ENCODE data around the gene POU5F1. TPM values are rescaled to one million over a fixed set of nuclear protein-coding genes. Genes with fewer than 3 reads are reported as not detected.
"Not testable (repeated sequence)": the region's sequence is repeated elsewhere in the genome, so short reads cannot be mapped to it uniquely, and the experiment has no call there.

The POU5F1 gene
- total RNA-seq, 2 experiments from 2014 or later: 0.22 to 0.34 TPM

DNA sequence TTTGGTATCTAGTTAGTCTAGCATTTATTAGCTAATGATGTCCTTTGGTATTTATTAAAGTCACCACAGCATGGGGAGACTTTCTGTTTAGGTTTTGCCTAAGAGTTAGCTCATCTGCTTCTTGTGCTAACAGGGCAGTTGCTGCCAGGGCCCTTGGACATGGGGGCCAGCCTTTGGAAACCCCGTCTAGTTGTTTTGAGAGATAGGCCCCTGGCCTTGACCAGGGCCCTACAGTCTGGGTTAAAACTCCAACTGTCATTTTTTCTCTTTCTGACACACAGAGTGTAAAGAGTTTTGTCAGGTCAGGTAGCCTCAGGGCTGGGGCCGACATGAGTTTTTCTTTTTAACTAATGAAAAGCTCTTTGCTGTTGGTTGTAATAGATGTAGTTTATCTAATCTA is 12.8 kb upstream of the POU5F1 start:
- H3K4me1 Mint-ChIP-seq: peaks cover 12% of the 10 kb centered on the region
- not testable (repeated sequence) for H3K4me3 Mint-ChIP-seq; H3K9me3 Mint-ChIP-seq; DNase-seq; ATAC-seq (ENCODE audit: low read depth); H3K27ac Mint-ChIP-seq; H3K27me3 Mint-ChIP-seq; H3K36me3 Mint-ChIP-seq
- POLR2A ChIA-PET: interaction anchor here (1.2 kb wide), 1 partner anchor 23 kb away, joined by 3 read pairs; no protein-coding TSS in a partner anchor

DNA sequence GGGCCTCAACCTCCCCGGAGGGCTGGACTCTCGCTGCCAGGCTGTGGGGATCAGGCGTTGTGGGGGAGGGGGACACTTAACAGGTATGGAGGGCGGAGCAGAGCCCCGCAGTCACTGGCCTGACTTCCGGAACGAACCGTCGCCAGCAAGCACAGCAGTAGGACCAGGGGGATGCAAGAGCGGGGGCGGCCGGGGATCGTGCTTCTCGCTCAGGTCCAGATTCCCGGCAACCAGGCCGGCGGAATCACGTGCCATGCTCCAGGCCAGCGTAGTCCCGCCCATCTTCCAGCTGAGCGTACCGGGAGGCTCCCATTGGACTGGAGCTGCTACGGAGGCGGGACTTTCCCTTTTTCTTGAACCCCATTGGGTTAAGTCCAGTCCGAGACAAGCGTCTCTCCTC is 10.0 kb upstream of the POU5F1 start:
- POLR2A ChIA-PET: interaction anchor here (0.9 kb wide), 1 partner anchor 17 kb away, joined by 3 read pairs; no protein-coding TSS in a partner anchor

DNA sequence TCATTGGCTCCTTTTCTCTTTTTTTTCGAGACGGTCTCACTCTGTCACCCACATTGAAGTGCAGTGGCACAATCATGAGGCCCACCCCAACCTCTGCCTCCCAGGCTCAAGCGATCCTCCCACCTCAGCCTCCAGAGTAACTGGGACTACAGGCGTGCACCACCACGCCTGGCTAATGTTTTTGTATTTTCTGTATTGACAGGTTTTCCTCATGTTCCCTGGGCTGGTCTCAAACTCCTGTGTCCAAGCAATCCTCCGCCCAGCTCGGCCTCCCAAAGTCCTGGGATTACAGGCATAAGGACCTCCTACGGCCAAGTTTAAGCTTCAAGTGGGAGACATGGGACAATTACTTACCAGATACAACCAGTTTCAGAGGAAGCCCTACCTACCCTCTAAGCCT is 9.4 kb upstream of the POU5F1 start:
- Mint-ChIP-seq H3K4me1 (peaks cover 15% of the 10 kb centered on the region), H3K9me3 (no peaks in the 10 kb centered on the region), H3K27ac (no peak overlapping the region), H3K36me3 (no peaks in the 10 kb centered on the region), H3K4me3 (peak overlapping the region; percentile 85), H3K27me3 (no peaks in the 10 kb centered on the region)
- DNase-seq (no peak), ATAC-seq (ENCODE audit: low read depth) (no peak)
- POLR2A ChIA-PET: no interaction called here

More for the DNA sequence above, 10.0 kb upstream of the POU5F1 start:
- H3K9me3 Mint-ChIP-seq: no peaks in the 10 kb centered on the region
- H3K4me1 Mint-ChIP-seq: peaks cover 15% of the 10 kb centered on the region
- H3K4me3 Mint-ChIP-seq: peak overlapping the region; percentile 85
- peak; percentile 66 for DNase-seq
- no peaks in the 10 kb centered on the region for H3K36me3 Mint-ChIP-seq
- H3K27me3 Mint-ChIP-seq: no peaks in the 10 kb centered on the region
- H3K27ac Mint-ChIP-seq: peak overlapping the region; percentile 81
- ATAC-seq (ENCODE audit: low read depth): peak; percentile 94

DNA sequence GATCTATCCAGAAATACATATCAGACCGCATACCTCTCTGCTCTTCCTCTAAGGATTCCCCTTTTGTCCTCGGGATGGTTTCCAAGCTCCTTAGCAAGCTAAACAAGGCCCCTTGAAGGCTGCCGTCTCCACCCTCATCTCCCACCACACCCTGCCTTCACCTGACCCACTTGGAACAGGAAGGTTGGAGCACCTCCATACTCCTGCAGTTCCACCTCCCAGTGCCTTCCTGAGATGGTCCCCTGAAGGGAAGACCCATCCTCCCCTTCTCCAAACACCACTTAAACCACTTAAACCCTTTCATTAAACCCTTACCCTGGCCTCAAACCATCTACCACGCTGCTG is 8.5 kb upstream of the POU5F1 start:
- no peak overlapping the region for H3K4me3 Mint-ChIP-seq

DNA sequence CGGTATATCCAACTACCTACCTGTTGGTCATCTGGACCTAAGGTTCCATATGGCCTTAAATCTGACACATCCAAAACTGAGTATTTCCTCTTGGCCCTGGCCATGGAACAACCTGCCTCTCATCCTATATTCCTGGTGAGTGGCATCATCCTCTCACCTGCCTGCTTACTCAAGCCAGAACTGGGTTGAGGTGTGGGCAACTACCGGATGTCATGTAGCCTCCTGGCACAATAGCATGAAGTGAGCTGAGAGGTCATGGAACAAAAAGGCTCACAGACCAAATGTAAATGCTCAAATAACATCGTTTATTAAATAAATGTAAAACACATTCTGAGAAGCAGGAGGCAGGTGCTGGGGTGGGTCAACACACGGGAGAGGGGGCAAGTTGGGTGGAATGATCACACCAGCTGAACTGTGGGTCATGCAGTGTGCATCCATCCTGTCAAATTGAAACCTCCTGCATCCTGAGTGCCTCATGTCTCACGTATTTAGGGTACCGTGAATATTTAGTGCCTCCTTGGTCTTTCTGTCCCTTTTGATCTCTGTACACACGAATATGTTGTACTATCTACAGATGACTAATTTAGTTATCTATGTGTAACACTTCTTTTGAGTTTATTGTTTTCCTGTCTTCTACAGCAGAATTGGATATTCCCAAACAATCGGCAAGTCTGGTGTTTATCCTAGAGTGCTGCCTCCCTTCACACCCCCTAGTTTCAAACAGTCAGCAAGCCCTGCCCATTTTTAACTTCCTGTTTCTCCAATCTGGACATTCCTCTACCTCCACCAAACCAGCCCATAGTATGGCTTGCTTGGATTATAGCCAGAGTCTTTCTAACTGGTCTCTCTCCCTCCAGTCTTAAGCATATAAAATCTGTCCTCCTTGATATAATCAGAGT is 7.9 kb upstream of the POU5F1 start:
- ATAC-seq (ENCODE audit: low read depth) (no peak), DNase-seq (no peak)
- Mint-ChIP-seq H3K4me3 (no peak overlapping the region), H3K9me3 (no peaks in the 10 kb centered on the region), H3K27ac (no peak overlapping the region), H3K4me1 (peaks cover 15% of the 10 kb centered on the region), H3K36me3 (no peaks in the 10 kb centered on the region), H3K27me3 (no peaks in the 10 kb centered on the region)
- POLR2A ChIA-PET: no interaction called here

More for the DNA sequence above, 8.5 kb upstream of the POU5F1 start:
- H3K4me1 Mint-ChIP-seq: peaks cover 15% of the 10 kb centered on the region
- no peak for DNase-seq
- no peak overlapping the region for H3K27ac Mint-ChIP-seq
- no peaks in the 10 kb centered on the region for H3K27me3 Mint-ChIP-seq
- POLR2A ChIA-PET: no interaction called here
- no peak for ATAC-seq (ENCODE audit: low read depth)
- no peaks in the 10 kb centered on the region for H3K9me3 Mint-ChIP-seq
- H3K36me3 Mint-ChIP-seq: no peaks in the 10 kb centered on the region

DNA sequence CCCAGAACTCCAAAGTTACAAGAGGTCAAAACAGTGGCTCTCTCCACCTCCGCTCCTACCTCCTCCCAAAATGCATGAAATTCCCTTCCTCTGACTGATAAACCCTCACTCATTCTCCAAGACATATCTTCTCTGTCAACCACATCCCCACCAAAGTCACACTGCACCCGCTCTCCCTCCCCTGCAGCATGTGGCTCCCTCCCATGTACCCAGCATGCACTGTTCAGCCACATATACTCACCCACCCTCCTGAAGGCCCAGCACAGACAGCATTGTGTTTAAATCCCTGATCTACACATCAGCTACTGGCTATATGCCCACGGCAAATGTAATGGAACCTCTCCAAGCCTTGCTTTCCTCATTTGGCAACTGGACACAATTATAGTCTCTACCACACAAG is 5.5 kb upstream of the POU5F1 start:
- Mint-ChIP-seq H3K4me3 (no peak overlapping the region), H3K9me3 (no peaks in the 10 kb centered on the region), H3K36me3 (no peaks in the 10 kb centered on the region), H3K27ac (no peak overlapping the region), H3K27me3 (no peaks in the 10 kb centered on the region), H3K4me1 (peaks cover 15% of the 10 kb centered on the region)
- POLR2A ChIA-PET: no interaction called here
- ATAC-seq (ENCODE audit: low read depth): peak; percentile 57
- no peak for DNase-seq

DNA sequence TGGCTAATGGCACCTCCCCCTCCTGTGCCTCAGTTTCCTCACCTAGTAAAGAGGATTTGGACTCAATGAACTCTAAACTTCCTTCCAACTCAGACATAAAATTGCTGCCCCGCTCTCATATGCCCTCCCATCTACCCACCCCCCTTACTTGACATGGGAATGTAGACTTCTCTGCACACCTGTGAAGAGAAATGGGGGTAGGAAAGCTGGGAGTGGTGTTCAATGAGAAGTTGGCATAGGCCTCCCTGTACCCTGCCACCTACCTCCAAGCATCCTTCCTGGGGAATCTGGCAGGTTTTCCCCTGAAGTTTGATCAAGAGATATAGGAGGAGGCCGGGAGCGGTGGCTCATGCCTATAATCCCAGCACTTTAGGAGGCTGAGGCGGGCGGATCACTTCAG is 3.9 kb upstream of the POU5F1 start:
- no peaks in the 10 kb centered on the region for H3K9me3 Mint-ChIP-seq
- H3K4me1 Mint-ChIP-seq: peaks cover 14% of the 10 kb centered on the region
- H3K4me3 Mint-ChIP-seq: no peak overlapping the region
- DNase-seq (no peak), ATAC-seq (ENCODE audit: low read depth) (no peak)
- POLR2A ChIA-PET: interaction anchor here (0.7 kb wide), 1 partner anchor 230 kb away, joined by 3 read pairs; no protein-coding TSS in a partner anchor
- no peak overlapping the region for H3K27ac Mint-ChIP-seq
- H3K36me3 Mint-ChIP-seq: no peaks in the 10 kb centered on the region
- no peaks in the 10 kb centered on the region for H3K27me3 Mint-ChIP-seq

DNA sequence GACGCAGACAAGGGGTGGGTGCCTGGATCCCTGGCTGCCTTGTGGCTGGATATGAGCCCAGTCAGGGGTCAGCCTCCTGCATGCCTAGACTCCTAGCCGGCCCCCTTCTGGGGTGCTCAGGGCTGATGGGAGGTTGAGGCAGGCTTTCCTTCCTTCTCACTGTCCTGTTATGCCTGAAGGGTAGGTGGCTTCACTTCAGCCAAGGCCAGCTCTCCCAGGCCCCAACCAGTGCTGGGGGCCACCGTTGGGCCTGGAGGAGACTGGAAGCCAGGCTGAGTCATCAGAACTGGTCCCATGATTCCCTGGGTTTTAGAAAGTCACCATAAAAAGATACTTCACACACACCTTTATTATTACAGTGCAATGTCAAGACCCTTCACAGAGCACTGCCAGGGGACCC is 2.9 kb upstream of the POU5F1 start:
- no peak for DNase-seq
- Mint-ChIP-seq H3K9me3 (no peaks in the 10 kb centered on the region), H3K27ac (no peak overlapping the region), H3K27me3 (no peaks in the 10 kb centered on the region), H3K36me3 (no peaks in the 10 kb centered on the region), H3K4me1 (peaks cover 8% of the 10 kb centered on the region), H3K4me3 (no peak overlapping the region)
- POLR2A ChIA-PET: no interaction called here
- ATAC-seq (ENCODE audit: low read depth): no peak

DNA sequence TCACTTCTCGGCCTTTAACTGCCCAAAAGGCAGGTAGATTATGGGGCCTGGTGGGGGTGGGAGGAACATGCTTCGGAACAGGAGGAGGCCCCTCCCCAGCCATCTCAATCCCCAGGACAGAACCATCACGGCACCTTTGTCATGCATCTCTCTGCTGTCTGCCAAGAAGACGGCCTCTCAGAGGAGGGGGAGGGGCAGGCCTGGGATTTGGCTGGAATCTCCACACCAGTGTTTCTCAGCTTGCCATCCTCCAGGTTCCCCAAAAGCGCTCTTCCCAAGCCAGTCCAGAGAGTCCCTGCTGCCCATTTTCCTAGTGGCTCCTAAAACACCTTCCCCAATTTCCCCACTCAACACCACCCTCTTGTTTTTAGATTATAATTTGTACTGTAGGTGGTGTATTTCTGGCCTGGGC is 2.5 kb upstream of the POU5F1 start:
- no peak overlapping the region for H3K27ac Mint-ChIP-seq
- peaks cover 6% of the 10 kb centered on the region for H3K4me1 Mint-ChIP-seq
- ATAC-seq (ENCODE audit: low read depth) (no peak), DNase-seq (no peak)
- no peaks in the 10 kb centered on the region for H3K9me3 Mint-ChIP-seq
- POLR2A ChIA-PET: no interaction called here
- no peak overlapping the region for H3K4me3 Mint-ChIP-seq
- H3K36me3 Mint-ChIP-seq: no peaks in the 10 kb centered on the region
- H3K27me3 Mint-ChIP-seq: no peaks in the 10 kb centered on the region

DNA sequence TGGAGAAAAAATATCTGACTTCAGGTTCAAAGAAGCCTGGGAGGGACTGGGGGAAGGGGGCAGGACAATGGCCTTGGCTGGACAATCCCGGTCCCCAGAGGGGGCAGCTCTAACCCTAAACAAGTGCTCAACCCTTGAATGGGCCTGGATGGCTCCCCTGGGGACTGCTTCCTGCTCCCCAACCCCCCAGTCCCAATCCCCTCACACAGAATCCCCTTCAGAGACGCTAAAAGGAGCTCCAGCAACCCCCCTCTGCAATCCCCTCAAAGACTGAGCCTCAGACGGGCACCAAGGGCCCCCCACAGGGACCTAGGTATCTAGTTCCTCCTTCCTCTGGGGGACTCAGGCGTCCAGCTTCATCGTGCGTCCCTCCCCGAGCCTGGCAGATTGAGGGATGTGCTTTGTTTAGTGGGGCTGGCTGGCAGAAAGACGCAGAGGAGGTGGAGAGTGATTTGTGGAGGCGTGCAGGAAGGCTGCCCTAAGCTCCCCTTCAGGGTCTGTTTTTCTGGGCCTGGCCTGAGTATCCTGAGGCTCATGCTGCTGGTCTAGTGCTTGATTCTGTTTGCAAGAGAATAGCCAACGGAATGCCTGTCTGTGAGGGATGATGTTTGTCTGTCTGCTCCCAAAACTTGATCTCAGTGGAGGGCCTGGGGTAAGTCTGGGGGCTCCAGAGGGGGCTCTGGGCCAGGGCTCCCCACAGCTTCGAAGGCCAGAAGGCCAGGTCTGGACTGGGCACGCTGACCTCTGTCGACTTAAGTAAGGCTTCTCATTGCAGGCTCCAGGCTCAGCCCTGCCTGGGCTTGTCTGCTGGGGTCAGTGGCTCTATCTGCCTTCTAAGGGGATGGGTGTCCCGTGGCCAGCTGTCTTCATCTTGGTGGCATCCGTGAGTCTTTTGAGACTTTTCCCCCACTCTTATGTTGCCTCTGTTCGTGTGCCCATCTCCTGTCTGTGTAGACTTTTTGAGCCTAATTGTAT is 1.7 kb upstream of the POU5F1 start:
- no peak overlapping the region for H3K4me3 Mint-ChIP-seq
- H3K27ac Mint-ChIP-seq: no peak overlapping the region
- ATAC-seq (ENCODE audit: low read depth): no peak

DNA sequence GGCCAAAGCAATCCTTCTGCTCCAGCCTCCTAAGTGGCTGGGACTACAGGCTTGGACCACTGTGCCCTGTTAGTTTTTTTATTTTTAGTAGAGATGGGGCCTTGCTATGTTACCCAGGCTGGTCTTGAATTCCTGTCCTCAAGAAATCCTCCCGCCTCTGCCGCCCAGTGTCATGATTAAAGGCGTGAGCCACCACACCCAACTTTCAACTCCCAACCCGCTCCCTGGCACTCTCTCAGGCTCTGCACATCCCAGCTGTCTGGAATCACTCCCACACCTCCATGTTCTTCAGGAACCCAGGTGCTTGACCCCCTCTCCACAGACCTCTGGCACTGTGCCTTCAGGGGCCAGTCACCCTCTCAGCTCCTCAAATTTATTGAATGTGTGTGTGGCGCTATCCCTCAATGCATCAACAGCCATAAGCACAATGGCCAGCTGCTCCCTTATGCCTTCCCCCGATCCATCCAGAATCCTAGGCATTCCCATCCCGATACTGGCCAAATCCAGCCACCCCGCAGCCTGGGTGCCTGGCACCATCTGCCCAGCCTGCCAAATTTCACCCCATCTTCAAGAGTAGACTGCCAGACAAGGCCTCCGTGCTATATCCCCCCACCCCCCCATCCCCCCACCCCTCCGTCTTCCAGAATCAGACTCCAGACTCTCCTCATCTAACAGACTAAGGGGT is 647 bp upstream of the POU5F1 start:
- POLR2A ChIA-PET: no interaction called here
- Mint-ChIP-seq H3K27ac (no peak overlapping the region), H3K27me3 (no peaks in the 10 kb centered on the region), H3K4me1 (peaks cover 5% of the 10 kb centered on the region), H3K36me3 (no peaks in the 10 kb centered on the region), H3K4me3 (no peak overlapping the region), H3K9me3 (no peaks in the 10 kb centered on the region)
- ATAC-seq (ENCODE audit: low read depth) (no peak), DNase-seq (no peak)

More for the DNA sequence above, 1.7 kb upstream of the POU5F1 start:
- Mint-ChIP-seq H3K4me1 (peaks cover 5% of the 10 kb centered on the region), H3K27me3 (no peaks in the 10 kb centered on the region), H3K9me3 (no peaks in the 10 kb centered on the region), H3K36me3 (no peaks in the 10 kb centered on the region)
- DNase-seq: no peak
- POLR2A ChIA-PET: no interaction called here

DNA sequence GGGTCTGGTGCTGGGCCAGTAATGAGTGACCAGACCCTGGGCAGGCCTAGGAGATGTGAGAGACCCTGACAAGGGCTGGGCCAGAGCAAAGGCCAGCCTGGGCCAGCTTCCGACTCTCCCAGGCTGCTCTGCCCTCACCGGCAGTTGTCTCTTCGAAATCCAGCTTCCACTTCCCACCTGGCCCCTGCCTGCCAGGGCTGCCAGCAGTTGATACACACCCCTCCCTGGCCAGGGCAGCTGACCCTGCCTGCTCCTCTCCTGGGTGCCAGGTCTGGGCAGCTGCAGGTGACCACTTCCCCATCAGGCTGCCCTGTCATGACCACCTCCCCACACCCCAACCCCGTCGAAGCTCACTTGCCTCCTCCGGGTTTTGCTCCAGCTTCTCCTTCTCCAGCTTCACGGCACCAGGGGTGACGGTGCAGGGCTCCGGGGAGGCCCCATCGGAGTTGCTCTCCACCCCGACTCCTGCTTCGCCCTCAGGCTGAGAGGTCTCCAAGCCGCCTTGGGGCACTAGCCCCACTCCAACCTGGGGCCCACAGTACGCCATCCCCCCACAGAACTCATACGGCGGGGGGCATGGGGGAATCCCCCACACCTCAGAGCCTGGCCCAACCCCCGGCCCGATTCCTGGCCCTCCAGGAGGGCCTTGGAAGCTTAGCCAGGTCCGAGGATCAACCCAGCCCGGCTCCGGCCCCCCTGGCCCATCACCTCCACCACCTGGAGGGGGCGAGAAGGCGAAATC is 453 bp downstream of the POU5F1 start:
- H3K4me1 Mint-ChIP-seq; H3K27me3 Mint-ChIP-seq; H3K4me3 Mint-ChIP-seq; DNase-seq; H3K36me3 Mint-ChIP-seq; ATAC-seq (ENCODE audit: low read depth); H3K27ac Mint-ChIP-seq; H3K9me3 Mint-ChIP-seq: not testable (repeated sequence)
- POLR2A ChIA-PET: interaction anchor here (1.3 kb wide), 1 partner anchor 11 kb away, joined by 4 read pairs; no protein-coding TSS in a partner anchor

All from activated naive CD8-positive, alpha-beta T cell treated with anti-CD3 and anti-CD28 coated beads, Interleukin-2, amount 10 ng/mL, durations not matched to agents 7 days and 5 days (primary cell).